Loucy (cell line): Measurements from ENCODE around the gene CHRNA9.

ENCODE experiments used
- EZH2phosphoT487 ChIP-seq: fragments of 200-600 bp; IDR thresholded peaks from 2 replicates; pipeline ENCODE4 v1.6.1; 2018; ENCODE audit warnings: antibody characterized with exemption, mild to moderate bottlenecking, moderate library complexity, borderline replicate concordance
- TF ChIP-seq, protein P1 (sequence below): fragments of 200-600 bp; sonication (generic); conservative IDR thresholded peaks from 2 replicates; pipeline ENCODE4 v1.5.1; 2014; ENCODE audit warnings: mild to moderate bottlenecking, antibody characterized with exemption, low read length

DNA sequence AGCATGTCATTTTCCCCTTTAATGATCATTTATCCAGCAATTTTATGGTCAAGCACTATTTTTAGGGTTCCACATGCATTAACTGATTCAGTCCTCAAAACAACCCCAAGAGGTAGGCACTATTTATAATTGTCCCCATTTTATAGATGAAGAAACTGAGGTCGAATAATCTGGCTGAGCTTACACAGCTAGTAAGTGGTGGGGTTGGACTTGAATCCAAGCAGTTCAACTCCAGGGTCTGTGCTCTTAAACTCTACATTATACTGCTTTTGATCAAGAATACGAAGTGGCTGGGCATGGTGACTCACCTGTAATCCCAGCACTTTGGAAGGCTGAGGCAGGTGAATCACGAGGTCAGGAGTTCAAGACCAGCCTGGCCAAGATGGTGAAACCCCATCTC is 3.2 kb upstream of the CHRNA9 start:
- TF ChIP-seq, protein P1, sequence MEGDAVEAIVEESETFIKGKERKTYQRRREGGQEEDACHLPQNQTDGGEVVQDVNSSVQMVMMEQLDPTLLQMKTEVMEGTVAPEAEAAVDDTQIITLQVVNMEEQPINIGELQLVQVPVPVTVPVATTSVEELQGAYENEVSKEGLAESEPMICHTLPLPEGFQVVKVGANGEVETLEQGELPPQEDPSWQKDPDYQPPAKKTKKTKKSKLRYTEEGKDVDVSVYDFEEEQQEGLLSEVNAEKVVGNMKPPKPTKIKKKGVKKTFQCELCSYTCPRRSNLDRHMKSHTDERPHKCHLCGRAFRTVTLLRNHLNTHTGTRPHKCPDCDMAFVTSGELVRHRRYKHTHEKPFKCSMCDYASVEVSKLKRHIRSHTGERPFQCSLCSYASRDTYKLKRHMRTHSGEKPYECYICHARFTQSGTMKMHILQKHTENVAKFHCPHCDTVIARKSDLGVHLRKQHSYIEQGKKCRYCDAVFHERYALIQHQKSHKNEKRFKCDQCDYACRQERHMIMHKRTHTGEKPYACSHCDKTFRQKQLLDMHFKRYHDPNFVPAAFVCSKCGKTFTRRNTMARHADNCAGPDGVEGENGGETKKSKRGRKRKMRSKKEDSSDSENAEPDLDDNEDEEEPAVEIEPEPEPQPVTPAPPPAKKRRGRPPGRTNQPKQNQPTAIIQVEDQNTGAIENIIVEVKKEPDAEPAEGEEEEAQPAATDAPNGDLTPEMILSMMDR = no peak
- TF ChIP-seq EZH2phosphoT487 = no peak
